ENCODE data around the gene CHRNA1. TPM values are rescaled to one million over a fixed set of nuclear protein-coding genes. Genes with fewer than 3 reads are reported as not detected.

The CHRNA1 gene
- total RNA-seq, 2 donors from 2014 or later: 0.43 TPM; not detected in 1

DNA sequence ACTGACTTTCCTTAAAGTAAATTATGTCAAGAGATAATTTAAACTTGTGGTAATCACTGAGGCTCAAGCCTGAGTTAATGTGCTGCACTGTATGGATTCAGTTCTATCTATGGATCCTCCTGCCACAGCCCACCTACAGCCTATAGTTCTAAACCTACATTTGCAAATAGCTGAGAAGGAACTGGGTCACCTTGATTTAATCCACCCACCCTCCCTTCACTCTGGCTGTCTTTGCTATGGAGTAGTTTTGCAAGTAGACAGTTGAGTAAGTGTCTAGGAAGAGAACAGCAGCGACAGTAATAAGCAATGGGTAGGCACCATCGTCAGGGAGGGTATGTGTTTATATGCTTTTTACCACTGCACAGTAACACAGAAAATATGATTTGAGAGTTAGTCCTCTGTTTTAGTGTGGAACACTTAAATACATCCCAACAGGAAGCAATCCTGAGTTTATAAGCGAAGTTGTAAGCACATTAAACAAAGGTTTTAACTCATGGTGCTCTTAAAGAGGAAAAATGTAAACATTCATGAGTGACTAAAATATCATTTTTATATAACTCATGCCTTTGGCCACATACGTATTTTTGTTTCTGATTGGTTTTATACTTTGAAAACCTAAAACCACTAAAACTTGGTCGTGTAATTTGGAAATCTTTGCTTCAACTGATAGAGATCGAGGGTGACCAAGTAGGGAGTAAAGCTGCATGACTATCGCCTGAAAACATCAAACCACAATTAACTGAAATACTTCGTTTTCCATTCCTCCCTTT lies 36.3 kb upstream of the CHRNA1 start:
- no peaks in the 10 kb centered on the region for H3K9me3 ChIP-seq
- no peak overlapping the region for H3K27ac ChIP-seq
- H3K4me3 ChIP-seq: no peak overlapping the region
- TF ChIP-seq CTCF (IDR thresholded peaks at IDR 0.05): no peak
- no peaks in the 10 kb centered on the region for H3K27me3 ChIP-seq
- no peaks in the 10 kb centered on the region for H3K36me3 ChIP-seq
- no peaks in the 10 kb centered on the region for H3K4me1 ChIP-seq
- no peak for DNase-seq (ENCODE audit: low spot score)

GRCh38 chr2:174798801-174799200 lies 34.5 kb upstream of the CHRNA1 start:
- Histone ChIP-seq H3K36me3 (no peaks in the 10 kb centered on the region), H3K4me1 (no peaks in the 10 kb centered on the region)
- no peak for DNase-seq (ENCODE audit: low spot score)

DNA sequence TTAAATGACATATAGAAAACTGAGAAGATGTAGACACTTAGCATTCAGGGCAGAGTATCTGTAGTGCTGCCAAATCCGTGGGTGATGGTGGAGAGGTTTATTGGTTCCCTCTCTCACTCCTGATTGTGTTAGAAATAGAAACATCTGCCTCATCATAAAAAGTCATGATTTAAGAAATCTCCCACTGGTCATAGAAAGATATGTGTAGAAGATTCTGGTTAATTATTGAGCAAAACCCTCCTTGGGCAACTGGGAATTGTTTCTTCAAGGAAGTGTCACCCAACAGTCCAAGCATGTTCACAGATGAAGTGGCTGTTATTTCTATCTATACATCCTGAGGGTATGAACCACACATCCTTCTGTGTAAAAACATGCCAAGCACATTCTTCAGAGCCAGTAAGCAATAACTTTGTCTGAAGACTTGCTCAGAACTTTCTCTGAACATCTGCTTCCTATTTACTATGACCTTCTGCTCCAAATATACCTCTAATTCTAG lies 33.6 kb upstream of the CHRNA1 start:
- Histone ChIP-seq H3K4me1 (no peaks in the 10 kb centered on the region), H3K9me3 (no peaks in the 10 kb centered on the region), H3K27ac (no peak overlapping the region), H3K36me3 (no peaks in the 10 kb centered on the region), H3K4me3 (no peak overlapping the region), H3K27me3 (no peaks in the 10 kb centered on the region)
- no peak for TF ChIP-seq CTCF (IDR thresholded peaks at IDR 0.05)
- DNase-seq (ENCODE audit: low spot score): no peak

More at GRCh38 chr2:174798801-174799200, 34.5 kb upstream of the CHRNA1 start:
- no peaks in the 10 kb centered on the region for H3K27me3 ChIP-seq
- no peak overlapping the region for H3K27ac ChIP-seq
- H3K4me3 ChIP-seq: no peak overlapping the region
- no peaks in the 10 kb centered on the region for H3K9me3 ChIP-seq
- peak in 1 of 2 donors; percentile 9 for TF ChIP-seq CTCF (IDR thresholded peaks at IDR 0.05)

- Histone ChIP-seq H3K4me3 (no peak overlapping the region), H3K4me1 (no peaks in the 10 kb centered on the region), H3K27ac (no peak overlapping the region), H3K27me3 (no peaks in the 10 kb centered on the region), H3K9me3 (no peaks in the 10 kb centered on the region), H3K36me3 (no peaks in the 10 kb centered on the region)
- no peak for DNase-seq (ENCODE audit: low spot score)
- TF ChIP-seq CTCF (IDR thresholded peaks at IDR 0.05): no peak
These were observed 32.1 kb upstream of the CHRNA1 start for GRCh38 chr2:174796319-174796771.

GRCh38 chr2:174794851-174795374 lies 30.6 kb upstream of the CHRNA1 start:
- Histone ChIP-seq H3K27ac (no peak overlapping the region), H3K27me3 (no peaks in the 10 kb centered on the region), H3K9me3 (no peaks in the 10 kb centered on the region), H3K36me3 (no peaks in the 10 kb centered on the region), H3K4me3 (no peak overlapping the region), H3K4me1 (no peaks in the 10 kb centered on the region)
- no peak for TF ChIP-seq CTCF (IDR thresholded peaks at IDR 0.05)
- no peak for DNase-seq (ENCODE audit: low spot score)
